ENCODE measurements around the gene ATP6V0B.

DNA sequence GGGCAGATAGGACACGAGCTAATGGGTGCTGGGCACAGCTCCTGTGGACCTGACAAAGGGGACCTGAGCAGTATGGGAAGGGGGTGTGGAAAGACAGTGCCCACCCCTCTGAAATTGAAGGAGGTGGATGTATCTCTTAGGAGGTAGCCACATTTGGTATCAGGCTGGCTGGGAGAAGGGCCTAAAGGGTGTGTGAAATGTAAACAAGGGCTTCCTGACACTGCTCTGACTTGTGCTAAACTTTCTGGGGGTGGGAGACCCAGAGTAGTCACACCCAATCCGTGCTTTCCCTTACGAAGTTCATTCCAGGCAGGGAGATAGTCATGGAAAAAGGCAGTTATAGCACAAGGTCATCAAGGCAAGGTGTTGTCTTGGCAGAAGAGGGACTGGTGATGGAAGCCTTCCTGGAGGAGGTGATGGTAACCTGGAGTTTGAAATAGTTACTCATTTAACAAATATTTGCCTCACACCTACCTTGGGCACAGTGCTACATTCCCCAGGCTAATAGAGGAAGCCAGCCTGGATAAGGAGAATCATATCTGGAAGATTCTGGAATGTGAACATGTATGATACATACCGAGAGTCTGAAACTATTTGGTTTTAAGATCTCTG, 11.3 kb downstream of the ATP6V0B start:
- TF ChIP-seq, protein P1, sequence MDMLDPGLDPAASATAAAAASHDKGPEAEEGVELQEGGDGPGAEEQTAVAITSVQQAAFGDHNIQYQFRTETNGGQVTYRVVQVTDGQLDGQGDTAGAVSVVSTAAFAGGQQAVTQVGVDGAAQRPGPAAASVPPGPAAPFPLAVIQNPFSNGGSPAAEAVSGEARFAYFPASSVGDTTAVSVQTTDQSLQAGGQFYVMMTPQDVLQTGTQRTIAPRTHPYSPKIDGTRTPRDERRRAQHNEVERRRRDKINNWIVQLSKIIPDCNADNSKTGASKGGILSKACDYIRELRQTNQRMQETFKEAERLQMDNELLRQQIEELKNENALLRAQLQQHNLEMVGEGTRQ (IDR thresholded peaks at IDR 0.05; ENCODE audit: borderline replicate concordance, low read depth, low read length): no peak
- no peak for TF ChIP-seq TARDBP (IDR thresholded peaks at IDR 0.05; ENCODE audit: borderline replicate concordance)
- TF ChIP-seq CREB1 (IDR thresholded peaks at IDR 0.05; ENCODE audit: low read depth): no peak
- no peak for TF ChIP-seq POLR2A (IDR thresholded peaks at IDR 0.05; ENCODE audit: low read depth, low read length)
- no peak for TF ChIP-seq TCF7 (IDR thresholded peaks at IDR 0.05; ENCODE audit: borderline replicate concordance)
- TF ChIP-seq, protein P2, sequence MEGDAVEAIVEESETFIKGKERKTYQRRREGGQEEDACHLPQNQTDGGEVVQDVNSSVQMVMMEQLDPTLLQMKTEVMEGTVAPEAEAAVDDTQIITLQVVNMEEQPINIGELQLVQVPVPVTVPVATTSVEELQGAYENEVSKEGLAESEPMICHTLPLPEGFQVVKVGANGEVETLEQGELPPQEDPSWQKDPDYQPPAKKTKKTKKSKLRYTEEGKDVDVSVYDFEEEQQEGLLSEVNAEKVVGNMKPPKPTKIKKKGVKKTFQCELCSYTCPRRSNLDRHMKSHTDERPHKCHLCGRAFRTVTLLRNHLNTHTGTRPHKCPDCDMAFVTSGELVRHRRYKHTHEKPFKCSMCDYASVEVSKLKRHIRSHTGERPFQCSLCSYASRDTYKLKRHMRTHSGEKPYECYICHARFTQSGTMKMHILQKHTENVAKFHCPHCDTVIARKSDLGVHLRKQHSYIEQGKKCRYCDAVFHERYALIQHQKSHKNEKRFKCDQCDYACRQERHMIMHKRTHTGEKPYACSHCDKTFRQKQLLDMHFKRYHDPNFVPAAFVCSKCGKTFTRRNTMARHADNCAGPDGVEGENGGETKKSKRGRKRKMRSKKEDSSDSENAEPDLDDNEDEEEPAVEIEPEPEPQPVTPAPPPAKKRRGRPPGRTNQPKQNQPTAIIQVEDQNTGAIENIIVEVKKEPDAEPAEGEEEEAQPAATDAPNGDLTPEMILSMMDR (IDR thresholded peaks at IDR 0.05 in 2 of 3, conservative IDR thresholded peaks at IDR 0.05 in 1 of 3; ENCODE audit: control insufficient read depth in 2 of 3, extremely low read depth in 1 of 3, insufficient read depth in 1 of 3, low read depth in 3 of 3, low read length in 3 of 3): no peak
- TF ChIP-seq KAT2A (conservative IDR thresholded peaks at IDR 0.05; ENCODE audit: control insufficient read depth, low read depth, low read length): no peak
- no peak for TF ChIP-seq EZH2 (IDR thresholded peaks at IDR 0.05; ENCODE audit: borderline replicate concordance, control insufficient read depth, low read depth, low read length)
- no peak for TF ChIP-seq POLR2AphosphoS5 (IDR thresholded peaks at IDR 0.05; ENCODE audit: low read length)
- TF ChIP-seq RCOR1 (conservative IDR thresholded peaks at IDR 0.05; ENCODE audit: low read depth, low read length): no peak
- TF ChIP-seq SMC3 (IDR thresholded peaks at IDR 0.05; ENCODE audit: borderline replicate concordance, low read length): no peak
- no peak for TF ChIP-seq ZSCAN29 (IDR thresholded peaks at IDR 0.05)
- TF ChIP-seq, protein P3, sequence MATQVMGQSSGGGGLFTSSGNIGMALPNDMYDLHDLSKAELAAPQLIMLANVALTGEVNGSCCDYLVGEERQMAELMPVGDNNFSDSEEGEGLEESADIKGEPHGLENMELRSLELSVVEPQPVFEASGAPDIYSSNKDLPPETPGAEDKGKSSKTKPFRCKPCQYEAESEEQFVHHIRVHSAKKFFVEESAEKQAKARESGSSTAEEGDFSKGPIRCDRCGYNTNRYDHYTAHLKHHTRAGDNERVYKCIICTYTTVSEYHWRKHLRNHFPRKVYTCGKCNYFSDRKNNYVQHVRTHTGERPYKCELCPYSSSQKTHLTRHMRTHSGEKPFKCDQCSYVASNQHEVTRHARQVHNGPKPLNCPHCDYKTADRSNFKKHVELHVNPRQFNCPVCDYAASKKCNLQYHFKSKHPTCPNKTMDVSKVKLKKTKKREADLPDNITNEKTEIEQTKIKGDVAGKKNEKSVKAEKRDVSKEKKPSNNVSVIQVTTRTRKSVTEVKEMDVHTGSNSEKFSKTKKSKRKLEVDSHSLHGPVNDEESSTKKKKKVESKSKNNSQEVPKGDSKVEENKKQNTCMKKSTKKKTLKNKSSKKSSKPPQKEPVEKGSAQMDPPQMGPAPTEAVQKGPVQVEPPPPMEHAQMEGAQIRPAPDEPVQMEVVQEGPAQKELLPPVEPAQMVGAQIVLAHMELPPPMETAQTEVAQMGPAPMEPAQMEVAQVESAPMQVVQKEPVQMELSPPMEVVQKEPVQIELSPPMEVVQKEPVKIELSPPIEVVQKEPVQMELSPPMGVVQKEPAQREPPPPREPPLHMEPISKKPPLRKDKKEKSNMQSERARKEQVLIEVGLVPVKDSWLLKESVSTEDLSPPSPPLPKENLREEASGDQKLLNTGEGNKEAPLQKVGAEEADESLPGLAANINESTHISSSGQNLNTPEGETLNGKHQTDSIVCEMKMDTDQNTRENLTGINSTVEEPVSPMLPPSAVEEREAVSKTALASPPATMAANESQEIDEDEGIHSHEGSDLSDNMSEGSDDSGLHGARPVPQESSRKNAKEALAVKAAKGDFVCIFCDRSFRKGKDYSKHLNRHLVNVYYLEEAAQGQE (IDR thresholded peaks at IDR 0.05; ENCODE audit: low read depth, low read length): no peak

Data from GM12878 (cell line).